ENCODE measurements around the gene PSEN1. TPM values are rescaled to one million over a fixed set of nuclear protein-coding genes. Genes with fewer than 3 reads are reported as not detected.

PSEN1 gene
- total RNA-seq, 2 donors from 2014 or later = 76.4 to 103 TPM

DNA sequence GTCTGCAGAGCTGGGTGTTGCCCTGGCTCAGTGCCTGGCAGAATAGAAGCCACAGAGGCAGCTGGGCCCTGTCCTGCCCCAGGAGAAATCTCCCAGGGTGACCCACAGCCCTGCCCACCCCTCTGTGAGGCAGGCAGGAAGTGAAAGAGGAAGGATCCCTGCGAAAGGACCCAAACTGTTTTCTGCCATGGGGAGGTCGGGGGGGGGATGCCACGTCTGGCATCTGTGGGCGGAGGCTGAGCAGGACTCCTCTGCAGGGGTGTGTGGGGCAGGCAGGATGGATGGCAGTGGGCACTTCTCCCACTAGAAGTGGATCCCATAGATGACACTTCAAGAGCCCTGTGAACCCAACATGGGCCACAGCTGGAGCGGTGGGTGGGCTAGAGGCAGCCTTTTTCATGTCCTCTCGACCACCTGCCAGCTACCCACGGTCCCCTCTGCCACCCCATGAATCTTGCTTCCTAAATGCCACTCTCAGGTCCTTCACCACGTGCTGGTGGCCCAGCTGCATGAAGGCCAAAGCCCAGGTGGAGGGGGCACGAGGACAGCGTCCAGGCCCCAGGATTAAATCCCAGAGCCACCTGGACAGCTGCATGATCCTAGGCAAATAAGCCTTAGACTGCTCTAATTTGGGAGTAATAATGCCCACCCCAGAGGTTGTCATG is 104.6 kb downstream of the PSEN1 start:
- intact Hi-C loops (cut with DNase I) = no loop called here
- no peaks in the 10 kb centered on the region for H3K36me3 ChIP-seq
- no peak overlapping the region for H3K9ac ChIP-seq (ENCODE audit: low read depth in 2 of 2, low read length in 2 of 2)
- H3K4me1 ChIP-seq = peaks cover 11% of the 10 kb centered on the region
- no peak overlapping the region for H3K27ac ChIP-seq
- TF ChIP-seq, protein P1, sequence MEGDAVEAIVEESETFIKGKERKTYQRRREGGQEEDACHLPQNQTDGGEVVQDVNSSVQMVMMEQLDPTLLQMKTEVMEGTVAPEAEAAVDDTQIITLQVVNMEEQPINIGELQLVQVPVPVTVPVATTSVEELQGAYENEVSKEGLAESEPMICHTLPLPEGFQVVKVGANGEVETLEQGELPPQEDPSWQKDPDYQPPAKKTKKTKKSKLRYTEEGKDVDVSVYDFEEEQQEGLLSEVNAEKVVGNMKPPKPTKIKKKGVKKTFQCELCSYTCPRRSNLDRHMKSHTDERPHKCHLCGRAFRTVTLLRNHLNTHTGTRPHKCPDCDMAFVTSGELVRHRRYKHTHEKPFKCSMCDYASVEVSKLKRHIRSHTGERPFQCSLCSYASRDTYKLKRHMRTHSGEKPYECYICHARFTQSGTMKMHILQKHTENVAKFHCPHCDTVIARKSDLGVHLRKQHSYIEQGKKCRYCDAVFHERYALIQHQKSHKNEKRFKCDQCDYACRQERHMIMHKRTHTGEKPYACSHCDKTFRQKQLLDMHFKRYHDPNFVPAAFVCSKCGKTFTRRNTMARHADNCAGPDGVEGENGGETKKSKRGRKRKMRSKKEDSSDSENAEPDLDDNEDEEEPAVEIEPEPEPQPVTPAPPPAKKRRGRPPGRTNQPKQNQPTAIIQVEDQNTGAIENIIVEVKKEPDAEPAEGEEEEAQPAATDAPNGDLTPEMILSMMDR (IDR thresholded peaks at IDR 0.05) = no peak
- DNase-seq = no peak
- peaks cover 22% of the 10 kb centered on the region for H3K27me3 ChIP-seq
- no peak overlapping the region for H3K4me3 ChIP-seq
- H3K9me3 ChIP-seq = no peaks in the 10 kb centered on the region

GRCh38 chr14:73241481-73242165 is 105.3 kb downstream of the PSEN1 start:
- H3K36me3 ChIP-seq = no peaks in the 10 kb centered on the region
- no peak for DNase-seq
- H3K4me3 ChIP-seq = no peak overlapping the region
- no peaks in the 10 kb centered on the region for H3K9me3 ChIP-seq
- intact Hi-C loops (cut with DNase I) = no loop called here
- H3K9ac ChIP-seq (ENCODE audit: low read depth in 2 of 2, low read length in 2 of 2) = no peak overlapping the region
- TF ChIP-seq, protein P1 (IDR thresholded peaks at IDR 0.05) = no peak
- peaks cover 22% of the 10 kb centered on the region for H3K27me3 ChIP-seq
- H3K4me1 ChIP-seq = peaks cover 11% of the 10 kb centered on the region
- H3K27ac ChIP-seq = no peak overlapping the region

- Histone ChIP-seq H3K9ac (ENCODE audit: low read depth in 2 of 2, low read length in 2 of 2) (no peak overlapping the region), H3K36me3 (no peaks in the 10 kb centered on the region), H3K4me1 (peaks cover 10% of the 10 kb centered on the region), H3K4me3 (no peak overlapping the region), H3K27ac (no peak overlapping the region), H3K9me3 (no peaks in the 10 kb centered on the region), H3K27me3 (peaks cover 18% of the 10 kb centered on the region)
- TF ChIP-seq, protein P1 (IDR thresholded peaks at IDR 0.05) = no peak
- DNase-seq = no peak
- intact Hi-C loops (cut with DNase I) = no loop called here
These were observed 106.1 kb downstream of the PSEN1 start for GRCh38 chr14:73242357-73242901.

DNA sequence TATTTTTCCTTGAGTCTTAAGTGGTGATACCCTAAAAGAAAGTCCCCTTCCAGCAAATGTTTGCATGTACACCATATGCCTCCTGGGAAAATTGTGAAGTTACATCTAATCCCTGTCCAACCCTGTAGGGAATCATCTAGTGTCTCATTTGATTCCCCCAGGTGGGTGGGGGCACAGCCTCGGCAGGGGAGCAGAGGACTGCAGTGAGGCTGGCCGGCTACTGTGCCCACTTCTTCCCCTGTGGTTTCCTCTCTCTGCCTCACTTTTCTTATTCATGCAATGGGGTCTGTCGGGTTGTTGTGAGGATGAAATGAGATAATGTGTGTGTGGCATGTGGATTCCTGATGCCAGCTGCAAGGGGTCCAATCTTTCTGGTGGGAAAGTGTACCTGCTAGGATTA is 107.0 kb downstream of the PSEN1 start:
- H3K36me3 ChIP-seq = no peaks in the 10 kb centered on the region
- H3K9me3 ChIP-seq = no peaks in the 10 kb centered on the region
- intact Hi-C loops (cut with DNase I) = no loop called here

DNA sequence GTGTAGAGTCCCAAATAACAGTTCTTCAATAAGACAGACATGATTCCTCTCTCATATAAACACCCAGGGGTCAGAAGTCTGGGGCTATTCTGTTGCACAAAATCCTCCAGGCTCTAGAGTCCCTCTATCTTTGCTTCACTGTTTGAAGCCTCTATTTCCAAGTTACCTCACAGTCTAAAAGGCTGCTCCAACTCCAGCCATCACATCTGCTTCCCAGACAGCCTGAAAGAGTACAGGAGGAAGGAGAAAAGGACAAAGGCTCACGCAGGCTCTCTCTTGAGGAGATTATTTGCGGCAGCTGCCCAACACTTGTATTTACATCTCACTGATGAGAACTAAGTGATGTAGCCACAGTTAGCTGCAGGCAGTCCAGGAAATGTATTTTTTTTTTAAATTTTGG is 107.4 kb downstream of the PSEN1 start:
- DNase-seq = no peak
- no peak overlapping the region for H3K9ac ChIP-seq (ENCODE audit: low read depth in 2 of 2, low read length in 2 of 2)
- peaks cover 5% of the 10 kb centered on the region for H3K27me3 ChIP-seq
- no peak overlapping the region for H3K4me3 ChIP-seq
- intact Hi-C loops (cut with DNase I) = no loop called here
- TF ChIP-seq, protein P1 (IDR thresholded peaks at IDR 0.05) = no peak
- no peaks in the 10 kb centered on the region for H3K9me3 ChIP-seq
- H3K4me1 ChIP-seq = peaks cover 1% of the 10 kb centered on the region
- no peaks in the 10 kb centered on the region for H3K36me3 ChIP-seq
- H3K27ac ChIP-seq = no peak overlapping the region

More for the DNA sequence above, 107.0 kb downstream of the PSEN1 start:
- no peak overlapping the region for H3K27ac ChIP-seq
- no peak overlapping the region for H3K9ac ChIP-seq (ENCODE audit: low read depth in 2 of 2, low read length in 2 of 2)
- peaks cover 9% of the 10 kb centered on the region for H3K27me3 ChIP-seq
- TF ChIP-seq, protein P1 (IDR thresholded peaks at IDR 0.05) = no peak
- peaks cover 5% of the 10 kb centered on the region for H3K4me1 ChIP-seq
- no peak overlapping the region for H3K4me3 ChIP-seq
- no peak for DNase-seq
